ENCODE results near the gene CNTNAP5. TPM values are rescaled to one million over a fixed set of nuclear protein-coding genes. Genes with fewer than 3 reads are reported as not detected.

CNTNAP5 gene
- total and polyA plus RNA-seq, 9 of the 15 experiments (the other 6 are each of a cell fraction or from before 2014, with no cell fraction given) = not detected

GRCh38 chr2:124482044-124482443 is 457.0 kb downstream of the CNTNAP5 start:
- TF ChIP-seq NONO (IDR thresholded peaks at IDR 0.05; ENCODE audit: low read depth in 2 of 2, low read length in 1 of 2) = no peak
- no peak for TF ChIP-seq CCAR2 (IDR thresholded peaks at IDR 0.05; ENCODE audit: low read depth, low read length)
- TF ChIP-seq HDAC1 (IDR thresholded peaks at IDR 0.05) = no peak
- TF ChIP-seq RBM17 (IDR thresholded peaks at IDR 0.05; ENCODE audit: borderline replicate concordance, low read depth, low read length) = no peak
- TF ChIP-seq ELF4 (CRISPR knock-in tag; IDR thresholded peaks at IDR 0.05) = no peak
- TF ChIP-seq RUNX1 (IDR thresholded peaks at IDR 0.05; ENCODE audit: low read depth) = no peak
- no peak for TF ChIP-seq ATF6 (CRISPR knock-in tag; IDR thresholded peaks at IDR 0.05)
- TF ChIP-seq TGIF2 (CRISPR knock-in tag; IDR thresholded peaks at IDR 0.05) = no peak
- FAIRE-seq = no peak

More at GRCh38 chr2:124482044-124482443, 457.0 kb downstream of the CNTNAP5 start:
- no peak for DNase-seq (ENCODE audit: extremely low read depth in 1 of 4, low spot score in 3 of 4)
- no peaks in the 10 kb centered on the region for H3K9me3 ChIP-seq (replicated peaks; ENCODE audit: control insufficient read depth, insufficient read depth, low read depth, low read length)
- in situ Hi-C loops (cut with MboI) = no loop called here
- ChIA-PET POLR2A (interaction anchor here (0.7 kb wide), 1 partner anchor 43 kb away, joined by 3 read pairs; no protein-coding TSS in a partner anchor), CTCF (ENCODE audit: low intra/inter-chr PET ratio) (no interaction called here)
- no peaks in the 10 kb centered on the region for H3K27me3 ChIP-seq (ENCODE audit: control insufficient read depth in 2 of 2, insufficient read depth in 2 of 2, low read length in 2 of 2)
- no peaks in the 10 kb centered on the region for H3K9me1 ChIP-seq (ENCODE audit: control insufficient read depth, insufficient read depth, low read length)
- 0% methylated on average over 8 of the region's 8 CpGs for WGBS (ENCODE audit: insufficient coverage, low coverage, missing lambda C conversion rate)
- H3K4me1 ChIP-seq (replicated peaks in 1 of 2; ENCODE audit: control insufficient read depth in 2 of 2, insufficient read depth in 2 of 2, low read length in 2 of 2) = no peaks in the 10 kb centered on the region
- H3K27ac ChIP-seq (ENCODE audit: extremely low read depth, low read depth, low read length) = no peak overlapping the region
- ATAC-seq = no peak
- H3K79me2 ChIP-seq (ENCODE audit: control insufficient read depth, insufficient read depth, low read length) = no peaks in the 10 kb centered on the region
- intact Hi-C loops (cut with micrococcal nuclease) = no loop called here
- BruUV-seq (replicated peaks) = no TSS peak
- no peaks in the 10 kb centered on the region for H4K20me1 ChIP-seq (replicated peaks; ENCODE audit: control insufficient read depth, insufficient read depth, low read length)
- H3K4me2 ChIP-seq (ENCODE audit: insufficient read depth, low read length) = no peak overlapping the region
- no peak overlapping the region for H3K9ac ChIP-seq (ENCODE audit: insufficient read depth in 1 of 2, low read depth in 2 of 2, low read length in 2 of 2)
- H3K36me3 ChIP-seq (ENCODE audit: control insufficient read depth, insufficient read depth, low read length) = no peaks in the 10 kb centered on the region
- no peak overlapping the region for H3K4me3 ChIP-seq
- H2AFZ ChIP-seq (ENCODE audit: low read depth, low read length) = no peak overlapping the region

Data from K562 (cell line).